SK-MEL-5 (cell line): Measurements from ENCODE around the gene ILRUN. TPM values are rescaled to one million over a fixed set of nuclear protein-coding genes. Genes with fewer than 3 reads are reported as not detected.
"Not testable (repeated sequence)": the region's sequence is repeated elsewhere in the genome, so short reads cannot be mapped to it uniquely, and the experiment has no call there.

Experiments used
- DNase-seq: peaks from one replicate; pipeline ENCODE4 v3.0.0-alpha.2; 2016; ENCODE audit warnings: low read depth, low spot score
- in situ Hi-C: cut with HindIII; loops from 2 replicates; pipeline ENCODE4 v1.10.0; 2016; ENCODE audit warnings: low sequenced_read_pairs, high pct_unique_total_duplicates, low pct_unique_long_range_greater_than_20kb
- small RNA-seq, 2 experiments: library from RNA; depleted of rRNA; stranded (forward); fragments of <200 nt; gene quantifications; one replicate each; pipeline ENCODE3, GENCODE V24; 2014
- total RNA-seq: library from RNA; depleted of rRNA; stranded (reverse); fragments of >200 nt; shearing (Covaris generic); gene quantifications from 2 replicates; pipeline ENCODE4 v1.2.3, GENCODE V29; 2014; rRNA removed

Gene ILRUN
- total RNA-seq, 1 experiment from 2014 or later = 34.7 TPM

- in situ Hi-C loops = no loop called here
- no peak for DNase-seq
Observed at GRCh38 chr6:34654061-34654710, 42.4 kb downstream of the ILRUN start.

GRCh38 chr6:34652263-34652662, 44.3 kb downstream of the ILRUN start:
- DNase-seq = no peak
- in situ Hi-C loops = no loop called here

- DNase-seq = no peak
- in situ Hi-C loops = no loop called here
Observed at GRCh38 chr6:34650823-34651222, 45.7 kb downstream of the ILRUN start.

- in situ Hi-C loops, DNase-seq: not testable (repeated sequence)
Observed at GRCh38 chr6:34650232-34650631, 46.3 kb downstream of the ILRUN start.

- no peak for DNase-seq
- in situ Hi-C loops = no loop called here
Observed at GRCh38 chr6:34648806-34649205, 47.8 kb downstream of the ILRUN start.

Small RNA genes within 50 kb of the gene (small RNA-seq; reads per million reads assigned to genes)
- 0 to 0.05 reads per million in 2 experiments for gene RN7SL200P

Other genes starting within 250 kb of the ILRUN start
- not detected in 2 replicates for gene PACSIN1, start 230.7 kb downstream of the ILRUN start, total RNA-seq
- not detected in 2 replicates for gene SPDEF, start 140.4 kb downstream of the ILRUN start, total RNA-seq
- 138 and 139 TPM in 2 replicates for gene SNRPC, start 60.7 kb upstream of the ILRUN start, total RNA-seq
- gene BLTP3A, start 95.3 kb upstream of the ILRUN start, total RNA-seq = 10.6 and 11.0 TPM in 2 replicates
- 30.3 and 30.9 TPM in 2 replicates for gene TAF11, start 191.3 kb upstream of the ILRUN start, total RNA-seq
- gene ANKS1A, start 192.5 kb upstream of the ILRUN start, total RNA-seq = 13.6 and 14.7 TPM in 2 replicates